Caco-2 (cell line): ENCODE measurements around the gene COL4A4. TPM values are rescaled to one million over a fixed set of nuclear protein-coding genes. Genes with fewer than 3 reads are reported as not detected.

Experiments
- BruUV-seq: library from RNA; stranded (reverse); fragments of 400-500 nt; replicated peaks from 2 replicates; lab custom pipeline; 2021; lab: Mats Ljungman, UMichigan
- CTCF ChIA-PET: fragments of 300-600 bp; sonication (Branson Sonifier 250); formaldehyde crosslinking; loops from one replicate; lab custom pipeline; 2022; ENCODE audit warnings: antibody characterized with exemption; lab: Charles Lee
- POLR2A ChIA-PET: fragments of 300-600 bp; sonication (Branson Sonifier 250); formaldehyde crosslinking; loops from one replicate; lab custom pipeline; 2022; ENCODE audit warnings: antibody characterized with exemption; lab: Charles Lee
- DNase-seq, 2 experiments: peaks; one replicate each; pipeline versions ENCODE4 v3.0.0 to v3.0.0-alpha.2; 2020 to 2022
- H3K27me3 ChIP-seq: replicated peaks from 2 replicates; pipeline ENCODE4 v1.6.0; 2011; ENCODE audit warnings: low read length; ENCODE audit not compliant: control insufficient read depth, insufficient read depth
- H3K36me3 ChIP-seq: 2 replicates; pipeline ENCODE4 v1.5.1; 2011; ENCODE audit warnings: low read length; ENCODE audit not compliant: control insufficient read depth, insufficient read depth
- H3K4me1 ChIP-seq: fragments of 250-450 bp; sonication (Bioruptor Pico); 2 replicates; pipeline ENCODE4 v1.5.1; 2020; ENCODE audit warnings: mild to moderate bottlenecking
- H3K4me3 ChIP-seq: 2 replicates; pipeline ENCODE4 v1.5.1; 2011; ENCODE audit warnings: low read depth, mild to moderate bottlenecking, control low read depth, low read length
- H3K9me3 ChIP-seq: fragments of 250-450 bp; sonication (Bioruptor Pico); 2 replicates; pipeline ENCODE4 v1.5.1; 2020; ENCODE audit warnings: mild to moderate bottlenecking, moderate library complexity
- H3K27ac Mint-ChIP-seq: one replicate; pipeline ENCODE4 v1.8.0; 2022; ENCODE audit warnings: mixed read lengths; ENCODE audit not compliant: unreplicated experiment
- H3K27me3 Mint-ChIP-seq: one replicate; pipeline ENCODE4 v1.8.0; 2022; ENCODE audit warnings: mixed read lengths; ENCODE audit not compliant: insufficient read depth, unreplicated experiment
- H3K36me3 Mint-ChIP-seq: one replicate; pipeline ENCODE4 v1.8.0; 2022; ENCODE audit warnings: mild to moderate bottlenecking, mixed read lengths; ENCODE audit not compliant: insufficient read depth, unreplicated experiment
- H3K4me1 Mint-ChIP-seq: one replicate; pipeline ENCODE4 v1.8.0; 2022; ENCODE audit warnings: low read depth, mixed read lengths; ENCODE audit not compliant: unreplicated experiment
- H3K4me3 Mint-ChIP-seq: one replicate; pipeline ENCODE4 v1.8.0; 2022; ENCODE audit warnings: mild to moderate bottlenecking, moderate library complexity, mixed read lengths; ENCODE audit not compliant: unreplicated experiment
- H3K9me3 Mint-ChIP-seq: one replicate; pipeline ENCODE4 v1.8.0; 2022; ENCODE audit warnings: mixed read lengths; ENCODE audit not compliant: unreplicated experiment
- intact Hi-C: fragments of 100-400 bp; cut with micrococcal nuclease; formaldehyde crosslinking; loops from one replicate; pipeline ENCODE4 v1.10.0; 2022; ENCODE audit not compliant: unreplicated experiment
- total RNA-seq: library from RNA; stranded (reverse); gene quantifications from 2 replicates; pipeline ENCODE4 v1.2.3, GENCODE V29; 2022
- TF ChIP-seq, protein P1 (sequence below), 2 experiments: fragments of 200-600 bp in 1 of 2; IDR thresholded peaks; 1 replicate in 1 of 2; 2 replicates in 1 of 2; pipeline versions ENCODE4 v1.5.1 to v1.8.0; 2011 to 2022; ENCODE audit warnings: antibody characterized with exemption in 1 of 2, control low read depth in 1 of 2, inconsistent platforms in 1 of 2, low read depth in 1 of 2, low read length in 1 of 2, mild to moderate bottlenecking in 1 of 2, moderate library complexity in 1 of 2; ENCODE audit not compliant: insufficient read depth in 1 of 2, severe bottlenecking in 1 of 2, unreplicated experiment in 1 of 2

Gene COL4A4
- total RNA-seq, 1 experiment from 2014 or later = 8.7 TPM

DNA sequence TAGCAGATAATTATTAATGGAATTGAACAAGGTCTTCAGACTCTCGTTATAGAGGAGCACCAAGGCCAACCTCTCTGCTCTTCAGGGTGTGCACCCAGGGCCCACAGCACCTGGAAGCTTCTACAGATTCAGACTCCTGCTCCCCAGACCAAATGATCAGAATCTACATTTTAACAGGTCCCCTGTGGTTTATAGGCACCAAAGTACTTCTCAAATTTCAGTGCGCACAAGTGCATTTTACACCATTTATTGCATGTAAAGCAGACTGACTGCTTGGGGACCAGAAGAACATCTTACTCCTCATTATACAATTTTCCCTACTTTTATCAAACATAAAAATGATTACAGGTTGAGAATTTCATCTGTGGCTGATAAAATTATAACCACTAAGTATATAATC, 163.9 kb downstream of the COL4A4 start:
- ChIA-PET CTCF (no interaction called here), POLR2A (no interaction called here)
- Histone ChIP-seq H3K36me3 (no peaks in the 10 kb centered on the region), H3K4me1 (no peaks in the 10 kb centered on the region), H3K27me3 (no peaks in the 10 kb centered on the region), H3K9me3 (no peaks in the 10 kb centered on the region), H3K4me3 (no peak overlapping the region)
- BruUV-seq = no TSS peak
- intact Hi-C loops = no loop called here
- H3K4me3 Mint-ChIP-seq = no peak overlapping the region
- no peaks in the 10 kb centered on the region for H3K9me3 Mint-ChIP-seq
- no peak for DNase-seq
- no peaks in the 10 kb centered on the region for H3K4me1 Mint-ChIP-seq
- H3K27ac Mint-ChIP-seq = no peak overlapping the region
- TF ChIP-seq, protein P1, sequence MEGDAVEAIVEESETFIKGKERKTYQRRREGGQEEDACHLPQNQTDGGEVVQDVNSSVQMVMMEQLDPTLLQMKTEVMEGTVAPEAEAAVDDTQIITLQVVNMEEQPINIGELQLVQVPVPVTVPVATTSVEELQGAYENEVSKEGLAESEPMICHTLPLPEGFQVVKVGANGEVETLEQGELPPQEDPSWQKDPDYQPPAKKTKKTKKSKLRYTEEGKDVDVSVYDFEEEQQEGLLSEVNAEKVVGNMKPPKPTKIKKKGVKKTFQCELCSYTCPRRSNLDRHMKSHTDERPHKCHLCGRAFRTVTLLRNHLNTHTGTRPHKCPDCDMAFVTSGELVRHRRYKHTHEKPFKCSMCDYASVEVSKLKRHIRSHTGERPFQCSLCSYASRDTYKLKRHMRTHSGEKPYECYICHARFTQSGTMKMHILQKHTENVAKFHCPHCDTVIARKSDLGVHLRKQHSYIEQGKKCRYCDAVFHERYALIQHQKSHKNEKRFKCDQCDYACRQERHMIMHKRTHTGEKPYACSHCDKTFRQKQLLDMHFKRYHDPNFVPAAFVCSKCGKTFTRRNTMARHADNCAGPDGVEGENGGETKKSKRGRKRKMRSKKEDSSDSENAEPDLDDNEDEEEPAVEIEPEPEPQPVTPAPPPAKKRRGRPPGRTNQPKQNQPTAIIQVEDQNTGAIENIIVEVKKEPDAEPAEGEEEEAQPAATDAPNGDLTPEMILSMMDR (IDR thresholded peaks at IDR 0.05; ENCODE audit: insufficient read depth in 1 of 2, low read depth in 1 of 2, low read length in 1 of 2, severe bottlenecking in 1 of 2, unreplicated experiment in 1 of 2) = no peak
- peaks cover 6% of the 10 kb centered on the region for H3K36me3 Mint-ChIP-seq
- no peaks in the 10 kb centered on the region for H3K27me3 Mint-ChIP-seq

DNA sequence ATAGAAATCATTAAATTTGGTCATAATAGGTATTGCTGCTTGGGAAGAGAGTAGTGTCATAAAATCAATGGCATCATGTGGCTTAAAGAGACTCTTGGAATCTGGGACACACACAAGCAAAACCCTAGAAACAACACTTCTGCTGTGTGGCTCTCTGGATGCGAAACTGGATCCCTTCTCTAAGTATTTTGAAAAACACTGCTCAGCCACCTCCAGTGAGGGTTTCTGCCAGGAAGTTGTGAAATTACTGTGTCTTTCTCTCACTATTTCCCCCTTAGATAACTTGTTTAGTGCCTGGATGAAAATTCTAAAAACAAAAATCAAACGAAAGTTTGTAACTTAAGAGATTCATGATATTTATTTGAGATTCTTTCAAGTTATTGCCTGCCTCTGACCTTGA, 164.3 kb downstream of the COL4A4 start:
- no peaks in the 10 kb centered on the region for H3K9me3 ChIP-seq
- ChIA-PET POLR2A (no interaction called here), CTCF (no interaction called here)
- Mint-ChIP-seq H3K27ac (no peak overlapping the region), H3K36me3 (peaks cover 6% of the 10 kb centered on the region), H3K9me3 (no peaks in the 10 kb centered on the region), H3K27me3 (no peaks in the 10 kb centered on the region), H3K4me3 (no peak overlapping the region), H3K4me1 (no peaks in the 10 kb centered on the region)
- H3K4me3 ChIP-seq = no peak overlapping the region
- no peak for DNase-seq
- TF ChIP-seq, protein P1 (IDR thresholded peaks at IDR 0.05; ENCODE audit: insufficient read depth in 1 of 2, low read depth in 1 of 2, low read length in 1 of 2, severe bottlenecking in 1 of 2, unreplicated experiment in 1 of 2) = no peak
- no TSS peak for BruUV-seq
- H3K4me1 ChIP-seq = no peaks in the 10 kb centered on the region
- intact Hi-C loops = no loop called here
- no peaks in the 10 kb centered on the region for H3K27me3 ChIP-seq
- no peaks in the 10 kb centered on the region for H3K36me3 ChIP-seq

DNA sequence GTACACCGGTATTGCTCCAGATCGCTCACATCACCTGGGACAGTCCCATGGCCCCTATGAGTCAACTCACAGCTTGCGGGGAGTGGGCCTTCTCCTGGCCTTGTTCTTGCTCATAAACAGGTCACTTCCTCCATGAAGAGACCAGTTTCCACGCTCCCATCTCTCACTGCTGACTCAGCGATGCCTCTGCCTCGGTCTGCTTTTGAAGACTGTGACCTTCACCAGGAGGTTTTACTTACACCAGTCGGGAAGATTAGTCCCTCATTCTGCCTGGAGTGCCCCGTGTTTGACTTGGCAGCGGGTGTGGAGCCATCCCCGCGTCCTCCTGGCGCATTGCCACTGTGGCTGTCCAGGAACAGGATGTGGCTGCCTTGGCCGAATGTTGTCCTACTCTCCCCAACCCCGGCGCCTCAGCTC, 168.4 kb downstream of the COL4A4 start:
- Mint-ChIP-seq H3K27me3 (no peaks in the 10 kb centered on the region), H3K36me3 (no peaks in the 10 kb centered on the region), H3K9me3 (no peaks in the 10 kb centered on the region), H3K27ac (no peak overlapping the region), H3K4me3 (no peak overlapping the region), H3K4me1 (no peaks in the 10 kb centered on the region)
- DNase-seq = no peak
- POLR2A ChIA-PET = no interaction called here
- CTCF ChIA-PET = no interaction called here
- TF ChIP-seq, protein P1 (IDR thresholded peaks at IDR 0.05; ENCODE audit: insufficient read depth in 1 of 2, low read depth in 1 of 2, low read length in 1 of 2, severe bottlenecking in 1 of 2, unreplicated experiment in 1 of 2) = no peak
- intact Hi-C loops = no loop called here
- no peaks in the 10 kb centered on the region for H3K36me3 ChIP-seq
- no peaks in the 10 kb centered on the region for H3K9me3 ChIP-seq
- H3K4me3 ChIP-seq = no peak overlapping the region
- no peaks in the 10 kb centered on the region for H3K4me1 ChIP-seq
- no peaks in the 10 kb centered on the region for H3K27me3 ChIP-seq
- no TSS peak for BruUV-seq
